HepG2 (cell line): ENCODE results near the gene LYPLA2. TPM values are rescaled to one million over a fixed set of nuclear protein-coding genes. Genes with fewer than 3 reads are reported as not detected.

Experiments used
- ELF1 ChIP-seq: sonication (generic); formaldehyde crosslinking; IDR thresholded peaks from 2 replicates; pipeline ENCODE4 v1.4.0; 2020; ENCODE audit warnings: missing genetic modification reagents
- ISL2 ChIP-seq: sonication (generic); formaldehyde crosslinking; IDR thresholded peaks from 2 replicates; pipeline ENCODE4 v1.5.0; 2020; ENCODE audit warnings: missing genetic modification reagents
- KDM1A ChIP-seq: IDR thresholded peaks from 2 replicates; pipeline ENCODE4 v1.6.1; 2016; ENCODE audit warnings: missing compliant biosample characterization
- KLF13 ChIP-seq: sonication (generic); formaldehyde crosslinking; IDR thresholded peaks from 2 replicates; pipeline ENCODE4 v1.4.0; 2020; ENCODE audit warnings: mild to moderate bottlenecking, missing genetic modification reagents
- KLF16 ChIP-seq, 2 experiments: sonication (generic) in 1 of 2; formaldehyde crosslinking in 1 of 2; IDR thresholded peaks; 2 replicates each; pipeline versions ENCODE4 v1.6.1 to v1.8.0; 2016 to 2023; ENCODE audit warnings: missing genetic modification reagents in 2 of 2, missing compliant biosample characterization in 1 of 2
- KLF6 ChIP-seq: IDR thresholded peaks from 2 replicates; pipeline ENCODE4 v1.8.0; 2016; ENCODE audit warnings: missing biosample characterization, missing genetic modification reagents
- KMT2A ChIP-seq: sonication (generic); formaldehyde crosslinking; IDR thresholded peaks from 2 replicates; pipeline ENCODE4 v1.4.0; 2020; ENCODE audit warnings: missing genetic modification reagents
- LCORL ChIP-seq, 2 experiments: fragments of 450-650 bp in 1 of 2; sonication (generic) in 1 of 2; formaldehyde crosslinking in 1 of 2; IDR thresholded peaks; 2 replicates each; pipeline versions ENCODE4 v1.5.0 to v1.6.1; 2017 to 2020; ENCODE audit warnings: antibody characterized with exemption in 1 of 2, missing genetic modification reagents in 1 of 2
- MED13 ChIP-seq: sonication (generic); formaldehyde crosslinking; IDR thresholded peaks from 2 replicates; pipeline ENCODE4 v1.5.0; 2020; ENCODE audit warnings: missing genetic modification reagents
- MEF2D ChIP-seq: sonication (generic); formaldehyde crosslinking; IDR thresholded peaks from 2 replicates; pipeline ENCODE4 v1.5.1; 2020; ENCODE audit warnings: mild to moderate bottlenecking, missing genetic modification reagents
- NBN ChIP-seq: fragments of 450-650 bp; conservative IDR thresholded peaks from 2 replicates; pipeline ENCODE4 v1.6.1; 2017
- NFYC ChIP-seq: IDR thresholded peaks from 2 replicates; pipeline ENCODE4 v1.6.1; 2016; ENCODE audit warnings: missing genetic modification reagents, missing compliant biosample characterization
- RBFOX2 ChIP-seq: fragments of 200-400 bp; formaldehyde crosslinking; IDR thresholded peaks from 2 replicates; pipeline ENCODE4 v1.6.1; 2017; ENCODE audit warnings: low read depth, mild to moderate bottlenecking, low read length
- SIN3A ChIP-seq: IDR thresholded peaks from 2 replicates; pipeline ENCODE4 v1.6.1; 2011; ENCODE audit warnings: low read depth, mild to moderate bottlenecking, control low read depth, low read length, borderline replicate concordance
- ZC3H13 ChIP-seq: sonication (generic); formaldehyde crosslinking; IDR thresholded peaks from 2 replicates; pipeline ENCODE4 v1.8.1; 2023; ENCODE audit warnings: mild to moderate bottlenecking, missing genetic modification reagents, moderate library complexity
- ZNF652 ChIP-seq: IDR thresholded peaks from 2 replicates; pipeline ENCODE4 v1.6.1; 2016; ENCODE audit warnings: low read depth, borderline replicate concordance
- ZNF747 ChIP-seq: sonication (generic); formaldehyde crosslinking; IDR thresholded peaks from 2 replicates; pipeline ENCODE4 v1.8.1; 2023; ENCODE audit warnings: missing genetic modification reagents, mild to moderate bottlenecking, borderline replicate concordance
- ZSCAN9 ChIP-seq: IDR thresholded peaks from 2 replicates; pipeline ENCODE4 v1.6.1; 2016; ENCODE audit warnings: borderline replicate concordance
- polyA plus RNA-seq, 8 experiments: library from polyadenylated mRNA; depleted of rRNA in 3 of 8; stranded (reverse) in 7 of 8; unstranded in 1 of 8; fragments of >200 nt; fragmentation: Illumina TruSeq in 4 of 8; extraction: Trizol in 4 of 8; gene quantifications; 2 replicates each; pipeline versions ENCODE4 v1.2.1 to v1.2.3, GENCODE V29; 2011 to 2016; ENCODE audit warnings: low read depth in 4 of 8, missing spikeins in 1 of 8, mixed read lengths in 1 of 8; ENCODE audit not compliant: insufficient read depth in 1 of 8
- total RNA-seq, 5 experiments: library from RNA; depleted of rRNA; stranded (reverse); fragments of >200 nt; fragmentation: Illumina TruSeq; extraction: Trizol; gene quantifications; 2 replicates each; pipeline ENCODE4 v1.2.3, GENCODE V29; 2016; ENCODE audit warnings: low read depth in 1 of 5
- TF ChIP-seq, protein P1 (sequence below): sonication (generic); formaldehyde crosslinking; IDR thresholded peaks from 2 replicates; pipeline ENCODE4 v1.9.0; 2021; ENCODE audit warnings: missing genetic modification reagents, mild to moderate bottlenecking, borderline replicate concordance
- TF ChIP-seq, protein P2 (sequence below): IDR thresholded peaks from 2 replicates; pipeline ENCODE4 v1.4.0; 2020; ENCODE audit warnings: mild to moderate bottlenecking, missing genetic modification reagents
- TF ChIP-seq, protein P3 (sequence below): sonication (generic); formaldehyde crosslinking; conservative IDR thresholded peaks from 2 replicates; pipeline ENCODE4 v1.8.0; 2022; ENCODE audit warnings: low read depth, missing genetic modification reagents

The LYPLA2 gene
- total and polyA plus RNA-seq, 2 of the 13 experiments (the other 11 are each of a cell fraction or from before 2014, with no cell fraction given) = 72.1 to 73.2 TPM

DNA sequence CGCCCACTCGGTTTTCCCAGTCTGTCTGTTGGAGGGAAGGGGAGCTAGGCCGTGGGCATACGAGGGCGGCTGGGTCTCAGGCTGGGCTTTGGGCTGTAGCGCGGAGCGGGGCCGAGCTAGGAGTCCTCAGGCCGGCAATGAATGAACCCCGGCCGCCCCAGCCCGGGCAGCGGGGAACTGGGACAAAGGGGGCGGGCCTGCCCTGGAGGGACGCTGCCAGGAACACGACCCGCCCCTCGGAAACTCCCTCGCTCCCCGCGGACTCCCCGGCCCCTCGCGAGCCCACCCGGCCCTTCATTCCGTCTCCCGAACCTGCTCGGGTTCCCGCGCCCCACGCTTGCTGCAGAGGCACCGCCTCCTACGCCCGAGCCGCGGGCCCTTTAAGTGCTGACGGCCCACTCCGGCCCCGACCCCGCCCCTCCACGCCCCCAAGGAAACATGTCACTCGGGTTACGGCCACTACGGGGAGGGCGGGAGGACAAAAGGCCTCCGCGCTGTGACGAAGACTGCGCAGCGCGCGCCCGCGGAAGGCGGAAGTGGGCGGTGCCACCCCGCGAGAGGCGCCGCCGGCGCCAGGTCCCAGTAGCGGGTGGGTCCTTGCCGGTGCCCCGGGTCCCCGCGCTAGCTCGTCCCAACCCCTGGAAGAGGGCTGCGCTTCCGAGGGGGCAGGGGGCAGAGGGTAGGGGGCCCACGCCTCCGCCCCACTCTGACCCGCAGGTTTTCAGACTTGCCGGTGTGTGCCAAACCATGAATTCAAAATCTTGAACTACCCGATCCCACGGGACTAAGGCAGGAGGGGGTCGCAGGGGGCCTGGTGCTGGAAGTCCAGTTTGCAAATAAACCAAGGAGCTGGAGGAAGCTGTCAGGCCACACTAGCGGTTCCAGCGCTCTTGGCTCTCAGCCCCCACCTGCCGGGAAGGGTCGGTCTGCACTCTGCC lies 9.7 kb downstream of the LYPLA2 start, which contains the start of gene GALE (continued):
- TF ChIP-seq KLF6 (CRISPR knock-in tag) (peak; percentile 53; the same call in 1 of the 2 replicates), ZNF747 (peak; percentile 72; the same call in 1 of the 2 replicates), ISL2 (CRISPR knock-in tag) (0 out of 2 replicates have a peak, but pooled peaks have one; percentile 26), ELF1 (CRISPR knock-in tag) (peak; percentile 94), RBFOX2 (peak; percentile 91), KMT2A (CRISPR knock-in tag) (peak; percentile 1; the same call in 1 of the 2 replicates), SIN3A (peak; percentile 89), NFYC (CRISPR knock-in tag) (no peak; the same call in 1 of the 2 replicates), KLF16 (CRISPR knock-in tag; IDR thresholded peaks at IDR 0.05) (0 out of 4 replicates have a peak, but pooled peaks of 1 of the 2 experiments have one; percentile 46), NBN (no peak), KLF13 (CRISPR knock-in tag) (no peak), MED13 (CRISPR knock-in tag) (no peak), KDM1A (no peak), ZC3H13 (CRISPR knock-in tag) (0 out of 2 replicates have a peak, but pooled peaks have one; percentile 54), MEF2D (CRISPR knock-in tag) (peak; percentile 67; the same call in 1 of the 2 replicates), ZSCAN9 (CRISPR knock-in tag) (peak; percentile 12; the same call in 1 of the 2 replicates), LCORL (IDR thresholded peaks at IDR 0.05) (no peak), LCORL (CRISPR knock-in tag; IDR thresholded peaks at IDR 0.05) (0 out of 2 replicates have a peak, but pooled peaks have one; percentile 23), ZNF652 (no peak)
- TF ChIP-seq, protein P1, sequence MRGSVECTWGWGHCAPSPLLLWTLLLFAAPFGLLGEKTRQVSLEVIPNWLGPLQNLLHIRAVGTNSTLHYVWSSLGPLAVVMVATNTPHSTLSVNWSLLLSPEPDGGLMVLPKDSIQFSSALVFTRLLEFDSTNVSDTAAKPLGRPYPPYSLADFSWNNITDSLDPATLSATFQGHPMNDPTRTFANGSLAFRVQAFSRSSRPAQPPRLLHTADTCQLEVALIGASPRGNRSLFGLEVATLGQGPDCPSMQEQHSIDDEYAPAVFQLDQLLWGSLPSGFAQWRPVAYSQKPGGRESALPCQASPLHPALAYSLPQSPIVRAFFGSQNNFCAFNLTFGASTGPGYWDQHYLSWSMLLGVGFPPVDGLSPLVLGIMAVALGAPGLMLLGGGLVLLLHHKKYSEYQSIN (CRISPR knock-in tag) = no peak
- TF ChIP-seq, protein P2, sequence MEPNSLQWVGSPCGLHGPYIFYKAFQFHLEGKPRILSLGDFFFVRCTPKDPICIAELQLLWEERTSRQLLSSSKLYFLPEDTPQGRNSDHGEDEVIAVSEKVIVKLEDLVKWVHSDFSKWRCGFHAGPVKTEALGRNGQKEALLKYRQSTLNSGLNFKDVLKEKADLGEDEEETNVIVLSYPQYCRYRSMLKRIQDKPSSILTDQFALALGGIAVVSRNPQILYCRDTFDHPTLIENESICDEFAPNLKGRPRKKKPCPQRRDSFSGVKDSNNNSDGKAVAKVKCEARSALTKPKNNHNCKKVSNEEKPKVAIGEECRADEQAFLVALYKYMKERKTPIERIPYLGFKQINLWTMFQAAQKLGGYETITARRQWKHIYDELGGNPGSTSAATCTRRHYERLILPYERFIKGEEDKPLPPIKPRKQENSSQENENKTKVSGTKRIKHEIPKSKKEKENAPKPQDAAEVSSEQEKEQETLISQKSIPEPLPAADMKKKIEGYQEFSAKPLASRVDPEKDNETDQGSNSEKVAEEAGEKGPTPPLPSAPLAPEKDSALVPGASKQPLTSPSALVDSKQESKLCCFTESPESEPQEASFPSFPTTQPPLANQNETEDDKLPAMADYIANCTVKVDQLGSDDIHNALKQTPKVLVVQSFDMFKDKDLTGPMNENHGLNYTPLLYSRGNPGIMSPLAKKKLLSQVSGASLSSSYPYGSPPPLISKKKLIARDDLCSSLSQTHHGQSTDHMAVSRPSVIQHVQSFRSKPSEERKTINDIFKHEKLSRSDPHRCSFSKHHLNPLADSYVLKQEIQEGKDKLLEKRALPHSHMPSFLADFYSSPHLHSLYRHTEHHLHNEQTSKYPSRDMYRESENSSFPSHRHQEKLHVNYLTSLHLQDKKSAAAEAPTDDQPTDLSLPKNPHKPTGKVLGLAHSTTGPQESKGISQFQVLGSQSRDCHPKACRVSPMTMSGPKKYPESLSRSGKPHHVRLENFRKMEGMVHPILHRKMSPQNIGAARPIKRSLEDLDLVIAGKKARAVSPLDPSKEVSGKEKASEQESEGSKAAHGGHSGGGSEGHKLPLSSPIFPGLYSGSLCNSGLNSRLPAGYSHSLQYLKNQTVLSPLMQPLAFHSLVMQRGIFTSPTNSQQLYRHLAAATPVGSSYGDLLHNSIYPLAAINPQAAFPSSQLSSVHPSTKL (CRISPR knock-in tag) = peak; percentile 41
- TF ChIP-seq, protein P3, sequence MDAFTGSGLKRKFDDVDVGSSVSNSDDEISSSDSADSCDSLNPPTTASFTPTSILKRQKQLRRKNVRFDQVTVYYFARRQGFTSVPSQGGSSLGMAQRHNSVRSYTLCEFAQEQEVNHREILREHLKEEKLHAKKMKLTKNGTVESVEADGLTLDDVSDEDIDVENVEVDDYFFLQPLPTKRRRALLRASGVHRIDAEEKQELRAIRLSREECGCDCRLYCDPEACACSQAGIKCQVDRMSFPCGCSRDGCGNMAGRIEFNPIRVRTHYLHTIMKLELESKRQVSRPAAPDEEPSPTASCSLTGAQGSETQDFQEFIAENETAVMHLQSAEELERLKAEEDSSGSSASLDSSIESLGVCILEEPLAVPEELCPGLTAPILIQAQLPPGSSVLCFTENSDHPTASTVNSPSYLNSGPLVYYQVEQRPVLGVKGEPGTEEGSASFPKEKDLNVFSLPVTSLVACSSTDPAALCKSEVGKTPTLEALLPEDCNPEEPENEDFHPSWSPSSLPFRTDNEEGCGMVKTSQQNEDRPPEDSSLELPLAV (CRISPR knock-in tag) = peak; percentile 23; the same call in 1 of the 2 replicates
